Measurements from ENCODE around the gene FNDC10.
A peak's percentile ranks its signal among the peaks of the same experiment; 100 is the strongest.

Gene FNDC10

GRCh38 chr1:1627829-1628753 lies 28.2 kb upstream of the FNDC10 start:
- DNase-seq = no peak

- DNase-seq = no peak
Measured at GRCh38 chr1:1627261-1627828, 27.4 kb upstream of the FNDC10 start.

GRCh38 chr1:1626207-1627141 lies 26.5 kb upstream of the FNDC10 start:
- DNase-seq = no peak

GRCh38 chr1:1625824-1626206 lies 25.9 kb upstream of the FNDC10 start:
- no peak for DNase-seq

- no peak for DNase-seq
Measured at GRCh38 chr1:1625404-1625775, 25.5 kb upstream of the FNDC10 start.

- DNase-seq = no peak
Measured at GRCh38 chr1:1624443-1625403, 24.8 kb upstream of the FNDC10 start.

GRCh38 chr1:1623631-1624442 lies 23.9 kb upstream of the FNDC10 start:
- DNase-seq = no peak

- DNase-seq = no peak
Measured at GRCh38 chr1:1623181-1623630, 23.3 kb upstream of the FNDC10 start.

GRCh38 chr1:1622788-1623094 lies 22.8 kb upstream of the FNDC10 start:
- DNase-seq = no peak

- peak; percentile 7 for DNase-seq
Measured at GRCh38 chr1:1622010-1622787, 22.3 kb upstream of the FNDC10 start.

- no peak for DNase-seq
Measured at GRCh38 chr1:1621173-1622009, 21.5 kb upstream of the FNDC10 start.

- no peak for DNase-seq
Measured at GRCh38 chr1:1620433-1621139, 20.7 kb upstream of the FNDC10 start.

- peak; percentile 10 for DNase-seq
Measured at GRCh38 chr1:1619917-1620361, 20.0 kb upstream of the FNDC10 start.

GRCh38 chr1:1618396-1619068 lies 18.6 kb upstream of the FNDC10 start:
- no peak for DNase-seq

- no peak for DNase-seq
Measured at GRCh38 chr1:1617925-1618324, 18.0 kb upstream of the FNDC10 start.

- DNase-seq = peak; percentile 8
Measured at GRCh38 chr1:1617516-1617915, 17.6 kb upstream of the FNDC10 start.

- DNase-seq = no peak
Measured at GRCh38 chr1:1616838-1617237, 16.9 kb upstream of the FNDC10 start.

Data from activated naive CD4-positive, alpha-beta T cell treated with anti-CD3 and anti-CD28 coated beads, Interleukin-2, amount 50 U/mL, for 16 hours (primary cell).